Osteocyte (in vitro differentiated cells): ENCODE data around the gene FBXO34. TPM values are rescaled to one million over a fixed set of nuclear protein-coding genes. Genes with fewer than 3 reads are reported as not detected.
A peak's percentile ranks its signal among the peaks of the same experiment; 100 is the strongest.

Experiments used
- DNase-seq: peaks from one replicate; pipeline ENCODE4 v3.0.0; 2021; ENCODE audit warnings: mixed read lengths; ENCODE audit not compliant: unreplicated experiment; ENCODE audit errors: extremely low spot score
- H3K27ac Mint-ChIP-seq: one replicate; pipeline ENCODE4 v1.8.0; 2021; ENCODE audit warnings: mild to moderate bottlenecking, mixed read lengths; ENCODE audit not compliant: unreplicated experiment
- H3K27me3 Mint-ChIP-seq: one replicate; pipeline ENCODE4 v1.8.0; 2021; ENCODE audit warnings: mixed read lengths; ENCODE audit not compliant: unreplicated experiment
- H3K36me3 Mint-ChIP-seq: one replicate; pipeline ENCODE4 v1.8.0; 2021; ENCODE audit warnings: mixed read lengths; ENCODE audit not compliant: unreplicated experiment
- H3K4me1 Mint-ChIP-seq: one replicate; pipeline ENCODE4 v1.8.0; 2021; ENCODE audit warnings: mixed read lengths; ENCODE audit not compliant: unreplicated experiment
- H3K4me3 Mint-ChIP-seq: one replicate; pipeline ENCODE4 v1.8.0; 2021; ENCODE audit warnings: mild to moderate bottlenecking, moderate library complexity, mixed read lengths; ENCODE audit not compliant: unreplicated experiment
- H3K9me3 Mint-ChIP-seq: one replicate; pipeline ENCODE4 v1.8.0; 2021; ENCODE audit warnings: mixed read lengths; ENCODE audit not compliant: unreplicated experiment
- CTCF ChIP-seq: fragments of 200-600 bp; sonication (generic); IDR thresholded peaks from 2 replicates; pipeline ENCODE4 v1.5.0; 2021; ENCODE audit warnings: antibody characterized with exemption, mild to moderate bottlenecking, moderate library complexity
- total RNA-seq: library from RNA; stranded (reverse); gene quantifications from 2 replicates; pipeline ENCODE4 v1.2.1, GENCODE V29; 2021

Gene FBXO34
- total RNA-seq, 1 donor from 2014 or later = 16.4 TPM

DNA sequence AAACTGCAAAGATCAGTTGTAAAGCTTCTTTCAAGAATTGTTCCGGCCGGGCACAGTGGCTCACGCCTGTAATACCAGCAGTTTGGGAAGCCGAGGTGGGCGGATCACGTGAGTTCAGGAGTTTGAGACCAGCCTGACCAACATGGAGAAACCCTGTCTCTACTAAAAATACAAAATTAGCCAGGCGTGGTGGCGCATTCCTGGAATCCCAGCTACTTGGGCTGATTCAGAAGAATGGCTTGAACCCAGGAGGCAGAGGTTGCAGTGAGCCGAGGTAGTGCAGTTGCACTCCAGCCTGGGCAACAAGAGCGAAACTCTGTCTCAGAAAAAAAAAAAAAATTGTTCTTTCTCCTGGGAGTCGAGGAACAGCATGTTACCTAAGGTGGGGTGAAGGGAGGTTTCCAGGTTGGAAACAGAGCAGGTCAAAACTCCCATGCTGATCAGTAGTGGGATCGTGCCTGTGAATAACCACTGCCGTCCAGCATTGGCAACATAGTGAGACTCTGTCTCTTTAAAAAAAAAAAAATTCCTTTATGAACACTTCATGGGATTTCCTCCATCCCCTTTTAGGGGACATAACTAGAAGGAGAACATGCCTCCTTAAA, 13.9 kb downstream of the FBXO34 start:
- Mint-ChIP-seq H3K4me1 (peaks cover 11% of the 10 kb centered on the region), H3K9me3 (no peaks in the 10 kb centered on the region), H3K36me3 (peaks cover 2% of the 10 kb centered on the region), H3K27me3 (no peaks in the 10 kb centered on the region), H3K4me3 (no peak overlapping the region), H3K27ac (no peak overlapping the region)
- TF ChIP-seq CTCF = no peak
- no peak for DNase-seq

- TF ChIP-seq CTCF = no peak
- no peaks in the 10 kb centered on the region for H3K27me3 Mint-ChIP-seq
- H3K9me3 Mint-ChIP-seq = no peaks in the 10 kb centered on the region
- peaks cover 2% of the 10 kb centered on the region for H3K36me3 Mint-ChIP-seq
- peaks cover 10% of the 10 kb centered on the region for H3K4me1 Mint-ChIP-seq
- no peak for DNase-seq
- H3K27ac Mint-ChIP-seq = no peak overlapping the region
- H3K4me3 Mint-ChIP-seq = no peak overlapping the region
Observed at GRCh38 chr14:55288439-55288838, 17.2 kb downstream of the FBXO34 start.

- no peak for TF ChIP-seq CTCF
- Mint-ChIP-seq H3K36me3 (no peaks in the 10 kb centered on the region), H3K4me1 (peaks cover 3% of the 10 kb centered on the region), H3K27me3 (no peaks in the 10 kb centered on the region), H3K27ac (no peak overlapping the region), H3K4me3 (no peak overlapping the region), H3K9me3 (no peaks in the 10 kb centered on the region)
- no peak for DNase-seq
Observed at GRCh38 chr14:55291480-55292081, 20.4 kb downstream of the FBXO34 start.

DNA sequence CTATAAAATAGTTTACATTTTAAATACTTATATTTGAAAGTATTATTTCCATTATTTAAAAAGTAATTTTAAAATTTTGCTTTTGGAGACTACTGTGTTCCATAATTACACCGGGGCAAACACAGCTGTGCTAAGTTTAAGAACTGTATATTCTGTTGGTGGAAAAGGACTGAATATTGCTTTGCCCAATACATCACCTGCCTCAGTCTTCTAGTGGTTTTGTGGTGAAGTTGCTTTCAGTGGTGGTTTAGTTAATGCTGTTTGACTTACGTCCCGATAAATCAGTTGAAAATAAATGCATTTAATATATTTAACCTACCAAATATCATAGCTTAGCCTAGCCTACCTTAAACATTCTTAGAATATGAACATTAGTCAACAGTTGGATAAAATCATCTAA, 23.4 kb downstream of the FBXO34 start:
- Mint-ChIP-seq H3K9me3 (no peaks in the 10 kb centered on the region), H3K27ac (no peak overlapping the region), H3K27me3 (no peaks in the 10 kb centered on the region), H3K36me3 (peaks cover 11% of the 10 kb centered on the region), H3K4me1 (peaks cover 11% of the 10 kb centered on the region), H3K4me3 (no peak overlapping the region)
- TF ChIP-seq CTCF = no peak
- no peak for DNase-seq

DNA sequence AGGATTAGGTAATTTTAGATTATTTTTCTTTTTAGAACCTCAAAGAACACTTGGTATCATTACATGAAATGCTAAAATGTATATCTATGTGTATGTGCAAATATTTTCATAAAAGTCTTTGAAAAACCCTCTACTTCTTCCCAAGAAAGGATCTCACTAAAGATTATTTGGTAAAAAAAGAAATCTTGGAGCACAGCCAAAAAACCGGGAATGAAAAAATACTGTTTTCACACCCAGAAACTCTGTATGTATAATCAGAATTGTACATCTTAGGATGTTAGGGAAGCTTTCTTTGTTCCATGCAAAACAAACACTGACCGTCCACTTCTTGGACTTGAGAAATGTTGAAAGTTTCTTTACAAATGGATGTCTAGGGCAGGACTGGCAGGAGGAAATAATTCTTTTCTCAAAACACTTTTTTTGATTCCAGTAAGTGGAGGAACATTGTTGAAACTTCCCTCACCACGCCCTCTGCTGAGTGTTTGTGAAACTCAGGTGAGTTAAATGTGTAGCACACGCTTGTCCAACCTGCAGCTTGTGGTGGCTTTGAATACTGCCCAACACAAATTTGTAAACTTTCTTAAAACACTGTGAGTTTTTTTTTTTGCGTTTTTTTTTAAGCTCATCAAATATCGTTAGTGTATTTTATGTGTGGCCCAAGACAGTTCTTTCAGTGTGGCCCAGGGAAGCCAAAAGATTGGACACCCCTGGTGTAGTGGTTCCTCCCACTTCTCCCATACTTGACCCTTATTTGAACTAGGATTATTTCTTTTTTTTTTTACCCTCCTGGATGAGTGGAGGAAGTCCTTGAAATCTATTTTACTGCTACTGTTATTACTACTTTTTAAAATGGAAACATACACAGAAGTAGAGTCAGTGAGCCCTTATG, 26.6 kb downstream of the FBXO34 start:
- no peak for DNase-seq
- Mint-ChIP-seq H3K36me3 (peaks cover 11% of the 10 kb centered on the region), H3K4me3 (no peak overlapping the region), H3K9me3 (no peaks in the 10 kb centered on the region), H3K27me3 (no peaks in the 10 kb centered on the region), H3K4me1 (peaks cover 19% of the 10 kb centered on the region), H3K27ac (peak overlapping the region; percentile 39)
- no peak for TF ChIP-seq CTCF
